NOMO-1 (cell line): ENCODE data around the gene PNPLA3.

Experiments used
- DNase-seq, 2 experiments: peaks; one replicate each; lab custom pipeline; 2025; ENCODE audit not compliant: unreplicated experiment in 2 of 2; lab: John Stamatoyannopoulos, UW

PNPLA3 gene

GRCh38 chr22:43956805-43957463 is 33.3 kb downstream of the PNPLA3 start:
- no peak for DNase-seq

DNA sequence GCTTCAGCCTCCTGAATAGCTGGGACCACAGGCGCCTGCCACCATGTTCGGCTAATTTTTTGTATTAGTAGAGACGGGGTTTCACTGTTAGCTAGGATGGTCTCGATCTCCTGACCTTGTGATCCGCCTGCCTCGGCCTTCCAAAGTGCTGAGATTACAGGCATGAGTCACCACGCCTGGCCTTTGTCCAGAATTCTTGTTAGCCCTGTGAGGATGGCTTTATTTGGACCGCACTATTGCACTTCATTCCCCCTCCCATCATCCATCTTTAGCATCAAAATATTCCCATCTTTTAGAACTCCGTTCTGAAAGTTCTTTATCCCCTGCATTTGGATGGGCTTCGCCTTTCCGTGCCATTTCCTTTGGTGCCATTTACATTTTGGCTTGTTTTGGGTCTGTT is 34.3 kb downstream of the PNPLA3 start:
- no peak for DNase-seq

GRCh38 chr22:43964314-43964857 is 40.8 kb downstream of the PNPLA3 start:
- no peak for DNase-seq

DNA sequence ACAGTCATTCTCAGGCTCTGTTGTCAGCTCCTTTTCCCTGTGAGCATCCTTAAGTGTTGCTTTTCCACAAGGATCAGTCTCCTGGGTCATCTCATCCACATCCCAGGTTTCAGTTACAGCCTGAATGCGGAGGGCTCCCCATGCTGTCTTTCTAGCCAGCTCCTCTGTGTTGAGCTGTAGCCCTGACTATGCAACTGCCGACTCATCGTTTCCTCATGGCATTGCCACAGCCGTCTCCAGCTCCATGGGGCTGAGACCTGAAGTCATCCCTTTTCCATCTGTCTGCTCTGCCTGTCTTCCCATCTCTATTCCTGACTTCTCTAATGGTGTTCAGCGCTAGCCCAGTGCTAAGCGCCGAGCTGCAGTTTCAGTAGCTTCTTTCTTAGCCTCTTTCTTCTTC is 43.5 kb downstream of the PNPLA3 start:
- DNase-seq: no peak

GRCh38 chr22:43968614-43969013 is 45.0 kb downstream of the PNPLA3 start:
- DNase-seq: no peak

GRCh38 chr22:43969021-43969878 is 45.6 kb downstream of the PNPLA3 start:
- no peak for DNase-seq

DNA sequence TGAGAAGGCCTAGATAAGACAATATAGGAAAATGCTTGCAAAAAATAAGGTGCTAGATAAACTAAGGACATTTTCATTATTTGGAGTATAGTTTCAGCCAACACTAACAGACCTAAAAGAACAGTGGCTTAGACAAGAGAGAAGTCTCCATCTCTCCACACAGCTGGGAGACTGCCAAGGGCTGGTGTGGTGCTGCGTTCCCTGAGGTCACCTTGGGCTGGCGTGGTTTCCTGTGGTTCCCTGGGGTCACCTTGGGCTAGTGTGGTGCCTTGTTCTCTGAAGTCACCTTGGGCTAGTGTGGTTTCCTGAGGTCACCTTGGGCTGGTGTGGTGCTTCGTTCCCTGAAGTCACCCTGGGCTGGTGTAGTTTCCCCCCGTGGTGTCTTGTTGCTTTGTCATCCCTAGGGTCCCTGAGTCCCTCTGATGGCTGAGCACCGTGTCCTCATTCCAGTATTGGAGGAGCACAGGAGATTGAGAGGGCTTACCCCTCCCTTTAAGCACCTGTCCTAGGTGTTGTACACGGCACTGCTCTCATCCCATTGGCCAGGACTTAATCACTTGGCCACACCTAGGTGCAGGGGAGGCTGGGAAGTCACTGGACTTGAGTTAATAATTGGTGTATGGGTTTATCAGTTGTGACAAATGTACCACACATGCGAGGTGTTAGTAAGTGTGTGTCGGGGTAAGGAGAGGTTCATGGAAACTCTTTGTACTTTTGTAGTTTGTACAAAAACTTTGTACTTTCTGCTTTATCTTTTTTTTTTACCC is 46.6 kb downstream of the PNPLA3 start:
- DNase-seq: no peak

DNA sequence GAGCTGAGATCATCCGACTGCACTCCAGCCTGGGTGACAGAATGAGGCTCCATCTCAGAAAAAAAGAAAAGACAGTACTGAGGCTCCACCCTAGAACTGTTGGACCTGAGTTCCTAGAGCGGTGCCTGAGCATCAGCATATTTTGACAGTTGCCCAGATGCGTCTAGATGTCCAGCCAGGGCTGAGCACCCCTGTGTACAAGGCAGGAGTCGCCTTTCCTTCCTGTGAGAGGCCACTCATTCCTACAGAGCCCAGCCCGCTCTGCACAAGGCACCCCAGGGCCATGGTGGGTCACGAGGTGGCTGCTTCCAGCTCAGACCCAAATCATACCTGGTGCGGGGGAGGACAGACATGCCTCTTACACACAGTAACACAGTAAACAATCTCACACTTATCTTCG is 47.5 kb downstream of the PNPLA3 start:
- DNase-seq: no peak

- no peak for DNase-seq
These were observed 49.4 kb downstream of the PNPLA3 start for GRCh38 chr22:43972931-43973462.

GRCh38 chr22:43974028-43974545 is 50.5 kb downstream of the PNPLA3 start:
- no peak for DNase-seq

GRCh38 chr22:43975041-43975440 is 51.4 kb downstream of the PNPLA3 start:
- no peak for DNase-seq

DNA sequence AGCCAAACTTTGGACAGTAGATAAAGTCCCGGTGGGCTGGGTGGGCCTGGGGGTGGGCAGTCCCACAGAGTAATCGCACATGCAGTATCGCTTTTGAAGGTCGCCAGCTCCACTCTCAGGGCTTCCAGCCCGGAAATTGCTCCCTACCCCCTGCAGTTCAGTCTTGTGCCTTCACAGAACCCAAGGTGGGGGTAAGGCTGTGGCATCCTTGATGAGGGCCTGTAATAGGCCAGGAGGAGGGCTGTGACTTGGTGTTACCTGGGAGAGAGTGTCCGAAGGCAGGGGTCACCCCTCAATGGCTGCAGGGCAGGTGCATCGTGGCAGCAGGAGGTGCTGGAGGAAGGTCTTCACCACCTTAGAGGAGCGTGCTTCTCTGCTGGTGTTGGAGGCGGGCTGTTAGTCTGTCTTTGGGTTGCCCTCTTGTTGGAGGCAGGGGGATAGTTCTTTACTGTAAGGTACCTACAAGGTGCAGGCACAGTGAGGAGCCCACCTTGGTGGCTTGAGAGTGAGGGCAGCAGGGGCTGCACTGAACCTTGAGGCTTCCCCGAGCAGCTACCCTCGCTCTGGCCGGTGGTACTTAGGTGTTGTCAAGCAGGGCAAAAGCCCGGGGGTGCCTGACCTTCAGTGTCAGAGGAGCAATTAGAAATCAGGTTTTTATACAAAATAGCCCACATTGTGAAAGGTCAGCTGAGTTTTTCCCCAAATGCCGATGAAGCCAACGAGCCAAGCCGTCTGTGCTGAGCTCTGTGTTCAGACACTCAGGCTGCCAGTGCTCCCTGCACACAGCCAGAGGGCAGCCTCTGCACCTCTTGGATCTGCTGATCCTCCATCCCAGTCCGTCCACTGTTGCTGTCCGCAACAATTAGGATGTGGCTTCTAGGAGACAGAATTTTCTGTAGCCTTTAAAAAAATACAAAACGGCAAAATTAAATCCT is 53.5 kb downstream of the PNPLA3 start:
- DNase-seq: no peak

- no peak for DNase-seq
These were observed 55.0 kb downstream of the PNPLA3 start for GRCh38 chr22:43978558-43978957.

- DNase-seq: no peak
These were observed 57.0 kb downstream of the PNPLA3 start for GRCh38 chr22:43980579-43980978.

DNA sequence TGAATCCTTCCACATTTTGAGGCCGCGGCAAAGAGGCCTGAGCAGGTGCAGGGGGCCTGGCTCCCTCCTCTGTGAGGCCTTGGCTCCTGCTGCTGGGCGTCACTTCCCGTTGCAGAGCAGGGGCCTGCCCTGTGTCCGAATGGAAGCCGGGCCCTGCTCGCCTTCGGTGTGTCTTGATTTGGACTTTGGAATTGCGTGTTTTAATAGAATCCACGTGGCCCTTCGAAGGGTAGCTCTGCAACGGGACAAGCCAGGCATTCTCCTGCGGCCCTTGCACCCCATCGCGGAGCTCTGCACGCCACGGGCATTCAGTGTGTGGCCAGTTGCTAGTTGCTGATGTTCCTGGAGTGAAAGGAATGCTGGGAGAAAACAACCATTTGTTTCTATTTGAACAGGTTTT is 57.4 kb downstream of the PNPLA3 start:
- DNase-seq: no peak

- DNase-seq: no peak
These were observed 60.2 kb downstream of the PNPLA3 start for GRCh38 chr22:43983808-43984207.

GRCh38 chr22:43985532-43985931 is 61.9 kb downstream of the PNPLA3 start:
- no peak for DNase-seq

DNA sequence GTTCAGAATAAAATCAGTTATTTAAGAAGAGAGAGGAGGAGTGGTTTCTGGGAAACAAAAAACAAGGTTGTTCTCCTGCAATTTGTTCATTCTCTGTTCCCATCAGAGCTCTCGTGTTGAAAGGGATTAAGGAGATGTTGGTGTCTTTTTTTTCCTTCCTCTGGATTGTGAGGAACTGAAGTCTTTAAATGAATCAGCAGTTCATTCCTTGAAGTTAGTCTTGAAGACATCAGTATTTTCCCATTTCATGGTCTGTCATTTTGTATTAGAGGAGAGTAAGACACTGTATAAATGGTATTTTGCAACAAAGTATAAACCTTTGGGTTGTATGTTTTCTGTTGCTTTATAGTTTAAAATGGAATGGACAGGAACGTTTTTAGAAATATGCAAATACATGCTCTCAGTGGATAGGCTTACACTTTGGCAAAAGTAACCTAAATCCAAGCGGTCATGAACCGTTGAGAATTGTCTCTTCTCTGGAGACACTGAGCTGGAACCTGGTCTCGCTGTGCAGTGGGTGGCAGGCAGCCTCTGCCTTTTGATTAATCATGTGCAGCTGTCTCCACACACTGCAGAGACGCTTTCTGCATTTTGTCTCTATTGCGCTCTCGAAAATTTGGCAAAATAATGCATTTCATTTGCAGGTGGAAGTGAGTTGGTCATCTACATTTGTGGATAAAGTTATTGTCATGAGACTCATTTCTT is 64.7 kb downstream of the PNPLA3 start:
- no peak for DNase-seq

- DNase-seq: no peak
These were observed 65.4 kb downstream of the PNPLA3 start for GRCh38 chr22:43988960-43989359.
